ENCODE results near the gene PLAU. TPM values are rescaled to one million over a fixed set of nuclear protein-coding genes. Genes with fewer than 3 reads are reported as not detected.

The PLAU gene
- total and polyA plus RNA-seq, 9 of the 15 experiments (the other 6 are each of a cell fraction or from before 2014, with no cell fraction given) = 2.1 to 16.9 (median 3.3) TPM

DNA sequence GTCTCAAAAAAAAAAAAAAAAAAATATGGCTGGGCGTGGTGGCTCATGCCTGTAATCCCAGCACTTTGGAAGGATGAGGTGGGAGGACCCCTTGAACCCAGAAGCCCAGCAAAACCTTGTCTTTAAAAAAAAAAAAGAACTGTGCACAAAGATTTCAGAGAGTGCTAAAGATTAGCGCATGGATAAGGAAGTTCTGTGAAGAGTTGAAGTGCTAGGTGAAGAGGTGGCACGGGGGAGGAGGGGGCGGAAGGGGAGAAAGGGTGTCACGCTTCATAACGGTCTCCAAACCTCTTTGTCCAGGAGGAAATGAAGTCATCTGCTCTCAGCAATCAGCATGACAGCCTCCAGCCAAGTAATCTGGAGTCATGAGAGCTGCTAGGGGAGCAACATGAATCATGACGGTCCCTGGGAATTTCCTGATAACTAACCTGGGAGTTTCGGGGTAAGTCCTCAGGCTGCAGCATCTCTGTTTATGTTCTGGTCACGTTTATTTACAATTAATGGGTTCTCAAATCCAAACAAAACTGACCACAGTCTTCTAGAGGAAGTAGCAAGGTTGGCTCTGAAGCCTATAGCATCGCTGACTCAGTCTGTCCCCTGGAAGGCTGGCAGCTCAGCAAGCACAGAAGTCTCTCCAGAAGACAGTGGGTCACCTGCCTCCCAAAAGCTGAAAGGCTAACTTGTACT, 1.9 kb upstream of the PLAU start (continued):
- no peak for TF ChIP-seq HMGN3 (IDR thresholded peaks at IDR 0.05; ENCODE audit: borderline replicate concordance, extremely low read depth, insufficient read length, low read depth, low read length)
- no peak for TF ChIP-seq ZFP36 (IDR thresholded peaks at IDR 0.05; ENCODE audit: low read depth, low read length, partially characterized antibody)
- TF ChIP-seq, protein P1, sequence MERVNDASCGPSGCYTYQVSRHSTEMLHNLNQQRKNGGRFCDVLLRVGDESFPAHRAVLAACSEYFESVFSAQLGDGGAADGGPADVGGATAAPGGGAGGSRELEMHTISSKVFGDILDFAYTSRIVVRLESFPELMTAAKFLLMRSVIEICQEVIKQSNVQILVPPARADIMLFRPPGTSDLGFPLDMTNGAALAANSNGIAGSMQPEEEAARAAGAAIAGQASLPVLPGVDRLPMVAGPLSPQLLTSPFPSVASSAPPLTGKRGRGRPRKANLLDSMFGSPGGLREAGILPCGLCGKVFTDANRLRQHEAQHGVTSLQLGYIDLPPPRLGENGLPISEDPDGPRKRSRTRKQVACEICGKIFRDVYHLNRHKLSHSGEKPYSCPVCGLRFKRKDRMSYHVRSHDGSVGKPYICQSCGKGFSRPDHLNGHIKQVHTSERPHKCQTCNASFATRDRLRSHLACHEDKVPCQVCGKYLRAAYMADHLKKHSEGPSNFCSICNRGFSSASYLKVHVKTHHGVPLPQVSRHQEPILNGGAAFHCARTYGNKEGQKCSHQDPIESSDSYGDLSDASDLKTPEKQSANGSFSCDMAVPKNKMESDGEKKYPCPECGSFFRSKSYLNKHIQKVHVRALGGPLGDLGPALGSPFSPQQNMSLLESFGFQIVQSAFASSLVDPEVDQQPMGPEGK (CRISPR knock-in tag; IDR thresholded peaks at IDR 0.05; ENCODE audit: borderline replicate concordance) = no peak
- peak; percentile 78 for TF ChIP-seq EP400 (IDR thresholded peaks at IDR 0.05)
- no peak for TF ChIP-seq POLR3G (IDR thresholded peaks at IDR 0.05; ENCODE audit: extremely low read depth, insufficient read length, insufficient replicate concordance)
- TF ChIP-seq POLR2AphosphoS2 (IDR thresholded peaks at IDR 0.05; ENCODE audit: low read length) = no peak
- TF ChIP-seq MTA3 (IDR thresholded peaks at IDR 0.05; ENCODE audit: borderline replicate concordance) = peak; percentile 8; the same call in 1 of the 2 replicates
- no peak for TF ChIP-seq SP1 (CRISPR knock-in tag; IDR thresholded peaks at IDR 0.05)
- no peak for TF ChIP-seq CHD1 (IDR thresholded peaks at IDR 0.05; ENCODE audit: low read length)
- no peak for TF ChIP-seq ZBTB26 (CRISPR knock-in tag; IDR thresholded peaks at IDR 0.05)
- TF ChIP-seq CREB1 (IDR thresholded peaks at IDR 0.05) = peak; percentile 41; the same call in 1 of the 2 replicates
- TF ChIP-seq CREB1 (CRISPR knock-in tag; IDR thresholded peaks at IDR 0.05) = no peak; the same call in 1 of the 2 replicates
- no peak for TF ChIP-seq ZNF561 (CRISPR knock-in tag; conservative IDR thresholded peaks at IDR 0.05)
- no peak for TF ChIP-seq RFX5 (IDR thresholded peaks at IDR 0.05; ENCODE audit: low read depth, low read length)
- peak; percentile 69 for TF ChIP-seq CBFA2T2 (conservative IDR thresholded peaks at IDR 0.05)
- TF ChIP-seq FOXM1 (IDR thresholded peaks at IDR 0.05; ENCODE audit: low read depth) = peak; percentile 63
- no peak for TF ChIP-seq FOXM1 (CRISPR knock-in tag; IDR thresholded peaks at IDR 0.05; ENCODE audit: low read depth)
- TF ChIP-seq EGR1 (conservative IDR thresholded peaks at IDR 0.05) = peak; percentile 100
- TF ChIP-seq GTF2B (IDR thresholded peaks at IDR 0.05; ENCODE audit: extremely low read depth, insufficient read length) = no peak
- TF ChIP-seq NCOA1 (IDR thresholded peaks at IDR 0.05; ENCODE audit: low read depth) = peak; percentile 74
- TF ChIP-seq EP300 (IDR thresholded peaks at IDR 0.05; ENCODE audit: low read length) = peak; percentile 91
- no peak for TF ChIP-seq CSDE1 (IDR thresholded peaks at IDR 0.05)
- TF ChIP-seq TAF15 (IDR thresholded peaks at IDR 0.05; ENCODE audit: low read depth, low read length) = no peak
- TF ChIP-seq PCBP2 (IDR thresholded peaks at IDR 0.05; ENCODE audit: low read depth, low read length, poor library complexity, severe bottlenecking) = no peak
- TF ChIP-seq ZNF384 (IDR thresholded peaks at IDR 0.05; ENCODE audit: low read depth, low read length) = peak; percentile 68; the same call in 1 of the 2 replicates

Data from K562 (cell line).